IPS-18a (cell line): ENCODE data around the gene DUSP11.
"Not testable (repeated sequence)": the region's sequence is repeated elsewhere in the genome, so short reads cannot be mapped to it uniquely, and the experiment has no call there.

Source experiments
- H3K27ac ChIP-seq: one replicate; pipeline ENCODE4 v1.5.1; 2013; ENCODE audit warnings: low read length
- H3K27me3 ChIP-seq: one replicate; pipeline ENCODE4 v1.6.1; 2013; ENCODE audit warnings: mild to moderate bottlenecking, low read length; ENCODE audit not compliant: control insufficient read depth, insufficient read depth
- H3K36me3 ChIP-seq: one replicate; pipeline ENCODE4 v1.6.1; 2013; ENCODE audit warnings: low read depth, low read length; ENCODE audit not compliant: control insufficient read depth
- H3K4me1 ChIP-seq: one replicate; pipeline ENCODE4 v1.6.1; 2013; ENCODE audit warnings: low read depth, low read length; ENCODE audit not compliant: control insufficient read depth
- H3K4me3 ChIP-seq: one replicate; pipeline ENCODE4 v1.5.1; 2013; ENCODE audit warnings: low read length
- H3K9ac ChIP-seq: one replicate; pipeline ENCODE4 v1.6.1; 2013; ENCODE audit warnings: mild to moderate bottlenecking, low read length, moderate library complexity
- H3K9me3 ChIP-seq: one replicate; pipeline ENCODE4 v1.6.1; 2013; ENCODE audit warnings: low read depth, low read length; ENCODE audit not compliant: control insufficient read depth

The DUSP11 gene

GRCh38 chr2:73766994-73767393, 12.9 kb downstream of the DUSP11 start:
- Histone ChIP-seq H3K27me3 (no peaks in the 10 kb centered on the region), H3K4me1 (no peaks in the 10 kb centered on the region), H3K27ac (no peak overlapping the region), H3K4me3 (no peak overlapping the region), H3K9me3 (no peaks in the 10 kb centered on the region), H3K36me3 (peaks cover 41% of the 10 kb centered on the region), H3K9ac (no peak overlapping the region)

- H3K9me3 ChIP-seq, result no peaks in the 10 kb centered on the region
- no peak overlapping the region for H3K4me3 ChIP-seq
- peaks cover 41% of the 10 kb centered on the region for H3K36me3 ChIP-seq
- H3K9ac ChIP-seq, result no peak overlapping the region
- no peaks in the 10 kb centered on the region for H3K27me3 ChIP-seq
- H3K4me1 ChIP-seq, result no peaks in the 10 kb centered on the region
- H3K27ac ChIP-seq, result no peak overlapping the region
Observed at GRCh38 chr2:73766349-73766748, 13.6 kb downstream of the DUSP11 start.

- Histone ChIP-seq H3K9ac (no peak overlapping the region), H3K27me3 (no peaks in the 10 kb centered on the region), H3K4me3 (no peak overlapping the region), H3K9me3 (no peaks in the 10 kb centered on the region), H3K27ac (no peak overlapping the region), H3K36me3 (peaks cover 50% of the 10 kb centered on the region), H3K4me1 (no peaks in the 10 kb centered on the region)
Observed at GRCh38 chr2:73764945-73765344, 15.0 kb downstream of the DUSP11 start.

- Histone ChIP-seq H3K9ac (no peak overlapping the region), H3K4me3 (no peak overlapping the region), H3K9me3 (no peaks in the 10 kb centered on the region), H3K36me3 (peaks cover 34% of the 10 kb centered on the region), H3K27me3 (no peaks in the 10 kb centered on the region), H3K27ac (no peak overlapping the region), H3K4me1 (no peaks in the 10 kb centered on the region)
Observed at GRCh38 chr2:73762571-73762970, 17.3 kb downstream of the DUSP11 start.

- Histone ChIP-seq H3K9ac (no peak overlapping the region), H3K4me1 (no peaks in the 10 kb centered on the region), H3K27me3 (no peaks in the 10 kb centered on the region), H3K27ac (no peak overlapping the region), H3K9me3 (no peaks in the 10 kb centered on the region), H3K4me3 (no peak overlapping the region), H3K36me3 (peaks cover 20% of the 10 kb centered on the region)
Observed at GRCh38 chr2:73759904-73760303, 20.0 kb downstream of the DUSP11 start.

GRCh38 chr2:73759285-73759764, 20.6 kb downstream of the DUSP11 start:
- H3K9me3 ChIP-seq, result no peaks in the 10 kb centered on the region
- H3K36me3 ChIP-seq, result peaks cover 19% of the 10 kb centered on the region
- H3K9ac ChIP-seq, result no peak overlapping the region
- no peak overlapping the region for H3K4me3 ChIP-seq
- no peak overlapping the region for H3K27ac ChIP-seq
- no peaks in the 10 kb centered on the region for H3K27me3 ChIP-seq
- H3K4me1 ChIP-seq, result no peaks in the 10 kb centered on the region

GRCh38 chr2:73754332-73754731, 25.6 kb downstream of the DUSP11 start:
- H3K9ac ChIP-seq, H3K36me3 ChIP-seq, H3K4me1 ChIP-seq: not testable (repeated sequence)

GRCh38 chr2:73749314-73749713, 30.6 kb downstream of the DUSP11 start:
- H3K27me3 ChIP-seq, result no peaks in the 10 kb centered on the region
- H3K9ac ChIP-seq, result no peak overlapping the region
- no peak overlapping the region for H3K27ac ChIP-seq
- no peaks in the 10 kb centered on the region for H3K9me3 ChIP-seq
- H3K4me1 ChIP-seq, result no peaks in the 10 kb centered on the region
- H3K4me3 ChIP-seq, result no peak overlapping the region
- H3K36me3 ChIP-seq, result no peaks in the 10 kb centered on the region

More at GRCh38 chr2:73754332-73754731, 25.6 kb downstream of the DUSP11 start:
- H3K27me3 ChIP-seq, H3K9me3 ChIP-seq, H3K27ac ChIP-seq, H3K4me3 ChIP-seq: not testable (repeated sequence)

- H3K4me1 ChIP-seq, result no peaks in the 10 kb centered on the region
- H3K36me3 ChIP-seq, result no peaks in the 10 kb centered on the region
- H3K27me3 ChIP-seq, result peaks cover 8% of the 10 kb centered on the region
Observed at GRCh38 chr2:73746877-73747208, 33.1 kb downstream of the DUSP11 start.

GRCh38 chr2:73746015-73746876, 33.7 kb downstream of the DUSP11 start:
- H3K4me3 ChIP-seq, result no peak overlapping the region
- no peaks in the 10 kb centered on the region for H3K4me1 ChIP-seq
- no peaks in the 10 kb centered on the region for H3K9me3 ChIP-seq
- peaks cover 14% of the 10 kb centered on the region for H3K27me3 ChIP-seq
- no peaks in the 10 kb centered on the region for H3K36me3 ChIP-seq
- no peak overlapping the region for H3K27ac ChIP-seq
- H3K9ac ChIP-seq, result no peak overlapping the region

More at GRCh38 chr2:73746877-73747208, 33.1 kb downstream of the DUSP11 start:
- Histone ChIP-seq H3K9ac (no peak overlapping the region), H3K9me3 (no peaks in the 10 kb centered on the region), H3K4me3 (no peak overlapping the region), H3K27ac (no peak overlapping the region)

- Histone ChIP-seq H3K27me3 (peaks cover 45% of the 10 kb centered on the region), H3K9ac (no peak overlapping the region), H3K36me3 (no peaks in the 10 kb centered on the region)
Observed at GRCh38 chr2:73740767-73741166, 39.1 kb downstream of the DUSP11 start.

GRCh38 chr2:73739101-73739500, 40.8 kb downstream of the DUSP11 start:
- no peak overlapping the region for H3K27ac ChIP-seq
- peaks cover 5% of the 10 kb centered on the region for H3K4me1 ChIP-seq
- H3K4me3 ChIP-seq, result no peak overlapping the region
- peaks cover 6% of the 10 kb centered on the region for H3K9me3 ChIP-seq
- no peak overlapping the region for H3K9ac ChIP-seq
- peaks cover 45% of the 10 kb centered on the region for H3K27me3 ChIP-seq
- peaks cover 4% of the 10 kb centered on the region for H3K36me3 ChIP-seq

More at GRCh38 chr2:73740767-73741166, 39.1 kb downstream of the DUSP11 start:
- H3K27ac ChIP-seq, result no peak overlapping the region
- peaks cover 6% of the 10 kb centered on the region for H3K9me3 ChIP-seq
- H3K4me1 ChIP-seq, result peaks cover 5% of the 10 kb centered on the region
- H3K4me3 ChIP-seq, result no peak overlapping the region
